Stimulated activated CD8-positive, alpha-beta memory T cell treated with anti-CD3 and anti-CD28 coated beads, Interleukin-4, amount 100 ng/mL, for 1 hour (primary cell): Measurements from ENCODE around the gene RPL22.

Source experiments
- DNase-seq, 2 donors: peaks; one replicate each; pipeline ENCODE4 v3.0.0-alpha.2; 2020; ENCODE audit warnings: low read depth in 2 of 2, low spot score in 1 of 2

Gene RPL22

GRCh38 chr1:6175411-6175828, 24.0 kb downstream of the RPL22 start:
- DNase-seq: no peak

DNA sequence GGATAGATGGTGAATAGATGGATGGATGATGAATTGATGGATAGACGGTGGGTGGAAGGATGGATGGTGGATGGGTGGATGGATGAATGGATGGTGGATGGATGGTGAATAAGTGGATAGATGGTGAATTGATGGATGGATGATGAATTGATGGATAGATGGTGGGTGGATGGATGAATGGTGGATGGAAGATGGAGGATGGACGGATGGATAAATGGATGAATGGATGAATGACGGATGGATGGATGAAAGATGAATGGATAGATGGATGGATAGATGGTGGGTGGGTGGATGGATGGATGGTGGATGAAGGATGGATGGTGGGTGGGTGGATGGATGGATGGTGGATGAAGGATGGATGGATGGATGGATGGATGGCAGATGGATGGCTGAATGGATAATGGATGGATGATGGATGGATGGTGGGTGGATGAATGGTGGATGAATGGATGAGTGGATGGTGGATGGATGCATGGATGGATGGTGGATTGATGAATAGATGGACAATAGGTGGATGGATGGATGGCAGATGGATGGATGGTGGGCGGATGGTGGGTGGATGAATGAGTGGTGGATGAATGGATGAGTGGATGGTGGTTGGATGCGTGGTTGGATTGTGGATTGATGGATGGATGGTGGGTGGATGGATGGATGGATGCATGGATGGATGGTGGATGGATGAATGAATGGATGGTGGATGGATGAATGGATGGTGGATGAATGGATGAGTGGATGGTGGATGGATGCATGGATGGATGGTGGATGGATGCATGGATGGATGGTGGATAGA, 24.6 kb downstream of the RPL22 start:
- DNase-seq: no peak

DNA sequence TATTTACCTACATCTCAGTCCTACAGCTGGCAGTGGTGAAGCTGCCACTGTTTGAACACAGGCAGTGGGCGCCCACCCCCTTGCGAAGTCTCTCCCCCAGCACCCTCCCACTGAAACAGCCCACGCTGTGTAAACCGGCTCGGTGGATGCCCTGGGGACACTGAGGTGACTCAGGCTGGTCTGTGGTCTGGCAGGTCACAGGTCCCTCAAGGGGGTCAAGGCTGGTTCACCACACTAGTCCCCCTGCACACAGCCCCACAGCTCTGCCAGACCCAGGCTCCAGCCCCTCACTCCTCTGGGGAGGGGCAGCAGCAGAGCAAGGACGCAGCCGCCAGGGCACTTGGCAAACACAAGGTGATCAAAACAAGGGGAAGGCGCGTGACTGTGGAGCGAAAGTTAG, 26.8 kb downstream of the RPL22 start:
- DNase-seq: no peak

- DNase-seq: no peak
Observed at GRCh38 chr1:6171548-6172124, 27.8 kb downstream of the RPL22 start.

DNA sequence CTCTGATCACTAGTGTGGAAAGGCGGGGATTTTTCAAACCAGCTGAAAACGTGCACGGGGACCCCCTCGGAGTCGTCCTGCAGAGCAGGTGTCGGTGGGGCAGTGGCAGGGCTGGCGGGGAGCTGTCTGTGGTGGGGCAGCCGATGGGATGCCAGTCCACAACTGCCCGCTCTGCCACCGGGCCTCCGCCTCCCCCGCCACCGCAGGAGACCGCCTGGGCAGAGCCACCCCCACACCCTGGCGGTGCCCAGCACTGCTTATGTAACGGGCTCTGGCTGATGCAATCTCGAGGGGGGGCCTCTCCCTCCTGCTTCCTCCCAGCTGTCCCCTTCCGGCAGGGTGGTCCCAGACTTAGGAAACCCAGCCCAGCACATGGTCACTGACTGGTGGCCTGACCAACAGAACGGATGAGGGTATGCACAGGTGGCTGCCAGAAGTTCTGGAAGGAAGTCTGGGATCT, 28.6 kb downstream of the RPL22 start:
- DNase-seq: no peak

DNA sequence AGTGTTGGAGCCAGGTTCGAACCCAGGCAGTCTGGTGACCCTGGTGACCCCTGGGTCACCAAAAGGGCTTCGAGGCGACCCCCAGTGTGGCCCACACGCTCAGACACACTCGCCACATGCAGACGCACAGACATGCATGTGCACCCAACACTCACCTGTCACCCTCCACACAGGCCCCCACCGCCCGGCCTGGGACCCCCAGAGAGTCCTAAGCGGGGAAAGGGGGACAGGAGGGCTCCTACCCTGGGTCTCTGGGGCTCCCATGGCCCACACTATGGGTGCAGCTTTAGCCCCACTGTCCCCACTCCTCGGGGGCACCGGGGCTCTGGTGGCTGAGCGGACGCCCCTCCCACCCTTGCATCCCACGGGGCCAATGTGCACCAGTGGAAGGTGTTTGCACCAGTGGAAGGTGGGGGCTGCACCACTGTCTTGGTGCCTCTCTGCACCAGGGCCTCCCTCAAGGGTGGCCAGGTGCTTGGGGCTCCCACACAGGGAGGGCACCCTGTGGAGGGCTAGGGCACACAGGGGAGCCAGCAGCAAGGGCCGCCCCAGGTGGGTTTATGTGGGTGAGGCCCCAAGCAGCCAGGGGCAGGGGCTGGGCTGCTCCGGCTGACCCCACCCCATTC, 29.2 kb downstream of the RPL22 start:
- DNase-seq: no peak

DNA sequence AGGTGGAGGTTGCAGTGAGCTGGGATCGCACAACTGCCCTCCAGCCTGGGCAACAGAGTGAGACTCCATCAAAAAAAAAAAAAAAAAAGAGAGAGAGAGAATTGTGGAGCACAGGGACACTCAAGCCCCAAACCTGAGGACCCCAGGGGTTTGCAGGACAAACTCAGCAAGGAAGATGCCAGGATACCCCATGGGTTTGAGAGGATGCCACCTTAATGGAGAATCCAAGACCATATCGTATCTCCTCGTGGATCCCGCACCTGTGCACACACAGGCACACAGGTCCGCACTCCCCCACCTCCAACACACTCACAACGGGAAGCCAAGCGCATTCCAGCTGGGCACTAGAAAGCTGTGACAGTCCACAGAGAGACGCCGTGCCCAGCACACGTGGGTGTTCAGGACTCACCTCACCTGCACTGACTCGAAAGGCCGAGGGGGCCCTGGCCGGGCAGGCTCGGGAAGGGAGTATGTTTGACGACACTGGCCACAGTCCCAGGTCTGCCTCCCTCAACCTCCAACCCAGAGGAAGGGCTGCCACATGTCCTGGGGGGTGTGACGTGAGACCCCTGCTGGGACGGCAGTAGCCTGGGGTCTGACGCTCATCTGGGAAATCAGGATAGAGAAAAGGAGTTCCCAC, 30.3 kb downstream of the RPL22 start:
- DNase-seq: no peak

- no peak for DNase-seq
Observed at GRCh38 chr1:6167391-6168303, 31.7 kb downstream of the RPL22 start.

DNA sequence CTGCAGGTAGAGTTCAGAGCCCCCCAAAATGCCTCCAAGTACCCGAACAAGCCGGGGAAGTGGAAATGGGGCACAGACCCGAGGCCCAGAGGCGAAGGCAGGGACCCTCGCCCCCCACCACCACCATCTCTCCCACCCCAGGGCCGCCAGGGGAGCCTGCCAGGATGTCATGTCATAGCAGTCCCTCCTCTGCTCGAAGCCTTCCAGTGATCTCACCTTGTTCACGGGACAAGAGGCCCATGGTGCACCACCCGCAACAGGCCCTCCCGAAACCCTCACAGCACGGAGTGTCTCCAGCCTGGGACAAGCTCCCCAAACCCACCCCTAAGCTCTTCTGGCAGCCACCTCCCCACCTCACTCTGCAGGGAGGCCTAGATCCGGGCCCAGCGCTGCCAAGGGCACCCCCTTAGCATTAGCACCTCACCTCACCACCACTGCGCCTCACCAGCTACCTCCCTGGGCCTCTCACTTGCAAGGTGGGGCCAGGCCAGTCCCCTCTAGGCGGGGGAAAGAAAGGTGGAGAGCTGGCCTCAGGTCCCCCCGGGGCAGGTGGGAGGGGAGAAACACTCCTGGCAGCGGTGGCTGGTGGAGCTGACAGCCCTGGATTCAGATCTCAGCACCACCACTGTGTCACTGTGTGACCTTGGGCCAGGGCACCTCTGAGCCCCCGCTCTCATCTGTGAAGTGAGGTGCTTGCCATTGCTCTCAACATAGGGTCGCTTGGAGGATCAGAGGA, 32.6 kb downstream of the RPL22 start:
- DNase-seq: no peak

- DNase-seq: no peak
Observed at GRCh38 chr1:6166221-6166620, 33.2 kb downstream of the RPL22 start.

DNA sequence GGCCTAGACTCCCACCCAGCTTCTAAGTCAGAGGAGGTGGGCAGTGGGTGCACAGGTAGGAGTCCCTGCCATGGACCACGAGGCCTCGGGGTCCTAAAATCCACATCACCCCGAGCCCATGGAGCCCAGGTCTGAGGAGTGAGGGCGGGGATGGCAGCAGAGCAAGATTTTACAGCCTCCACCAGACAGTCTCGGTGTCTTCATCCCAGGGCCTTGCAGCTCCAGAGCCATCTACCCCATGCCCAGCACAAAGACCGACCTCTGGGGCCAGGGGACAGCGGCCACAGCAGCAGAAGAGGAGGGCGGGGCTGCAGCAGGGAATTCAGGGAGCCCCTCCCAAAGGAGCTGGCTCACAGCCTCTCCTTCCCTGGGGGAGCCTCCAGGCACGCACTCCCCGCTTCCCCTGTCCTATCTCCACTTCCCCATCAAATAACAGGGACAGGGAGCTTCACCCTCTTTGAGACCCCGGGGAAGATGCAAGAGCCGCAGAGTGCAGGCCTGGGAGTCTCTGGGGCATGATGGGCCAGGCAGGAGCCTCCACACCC, 33.9 kb downstream of the RPL22 start:
- no peak for DNase-seq

- no peak for DNase-seq
Observed at GRCh38 chr1:6165027-6165426, 34.4 kb downstream of the RPL22 start.

GRCh38 chr1:6163973-6164617, 35.3 kb downstream of the RPL22 start:
- no peak for DNase-seq

GRCh38 chr1:6163191-6163972, 36.0 kb downstream of the RPL22 start:
- DNase-seq: no peak

DNA sequence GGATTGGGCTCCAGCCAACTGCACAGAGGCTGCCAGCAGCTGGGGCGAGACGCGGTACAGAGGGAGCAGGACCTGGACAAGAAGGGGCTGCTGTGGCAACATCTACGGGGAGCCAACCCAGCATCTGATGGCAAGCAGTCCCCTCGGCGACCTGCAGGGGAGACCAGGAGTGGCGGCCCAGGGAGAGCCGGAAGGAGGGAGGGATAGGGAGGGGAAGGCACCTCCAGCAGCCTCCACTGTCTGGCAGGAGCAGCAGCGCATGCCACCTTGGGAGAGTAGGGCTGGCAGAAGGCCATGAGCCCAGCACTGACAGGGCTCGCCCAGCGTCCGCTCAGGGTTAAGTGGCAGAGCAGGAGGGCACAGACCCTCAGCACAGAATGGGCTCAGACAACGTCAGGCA, 36.6 kb downstream of the RPL22 start:
- no peak for DNase-seq

DNA sequence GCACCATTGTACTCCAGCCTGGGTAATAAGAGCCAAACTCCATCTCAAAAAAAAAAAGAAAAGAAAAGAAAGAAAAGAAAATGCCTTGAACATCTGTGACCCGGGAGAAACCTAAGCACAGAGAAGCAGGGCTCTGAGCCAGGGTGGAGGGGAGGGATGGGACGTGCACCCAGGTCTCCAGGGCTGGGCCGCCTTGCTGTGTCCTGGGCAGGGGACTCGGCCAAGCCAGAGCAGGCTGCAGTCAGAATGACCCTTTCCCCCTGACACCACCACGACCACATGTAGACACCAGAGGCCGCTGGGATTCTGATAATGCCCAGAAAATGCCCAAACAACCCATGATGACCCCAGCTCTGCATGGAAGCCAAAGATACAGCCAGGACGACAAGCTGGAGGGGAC, 37.1 kb downstream of the RPL22 start:
- DNase-seq: no peak

- DNase-seq: no peak
Observed at GRCh38 chr1:6158181-6158580, 41.2 kb downstream of the RPL22 start.

DNA sequence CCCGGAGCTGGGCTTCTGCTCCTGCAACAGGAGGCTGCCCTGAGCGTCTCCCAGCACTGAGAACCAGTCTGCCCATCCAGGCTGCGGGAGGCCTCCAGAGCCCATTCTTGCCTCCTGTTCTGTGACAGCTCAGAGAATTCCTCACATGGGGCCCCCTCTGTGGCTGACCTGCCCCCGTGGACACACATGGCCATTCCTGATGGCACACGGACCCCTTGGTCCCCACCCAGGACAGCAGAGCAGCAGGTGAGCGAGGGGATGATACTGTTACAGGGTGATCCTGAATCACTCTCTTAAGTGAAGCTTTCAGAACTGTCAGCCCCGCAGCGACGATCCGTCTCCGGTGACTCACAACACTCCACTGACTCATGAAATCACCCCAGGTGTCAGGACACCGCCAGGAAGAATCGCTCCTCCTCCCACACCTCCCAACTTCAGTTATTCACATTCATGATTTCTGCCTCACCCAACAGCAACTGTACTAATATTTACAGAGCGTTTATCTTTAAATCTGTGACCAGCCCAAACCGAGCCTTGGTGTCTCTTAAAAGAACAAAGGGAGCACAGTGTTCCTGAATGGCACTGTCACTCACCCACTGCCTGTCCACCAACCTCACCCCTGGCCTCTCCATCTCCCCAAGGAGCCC, 41.7 kb downstream of the RPL22 start:
- DNase-seq: no peak
